Glomerular visceral epithelial cell (primary cell): ENCODE measurements around the gene ZSCAN22.
"Not testable (repeated sequence)": the region's sequence is repeated elsewhere in the genome, so short reads cannot be mapped to it uniquely, and the experiment has no call there.

ENCODE experiments used
- DNase-seq: peaks from one replicate; pipeline ENCODE4 v3.0.0-alpha.2; 2016; ENCODE audit errors: extremely low spot score

ZSCAN22 gene

DNA sequence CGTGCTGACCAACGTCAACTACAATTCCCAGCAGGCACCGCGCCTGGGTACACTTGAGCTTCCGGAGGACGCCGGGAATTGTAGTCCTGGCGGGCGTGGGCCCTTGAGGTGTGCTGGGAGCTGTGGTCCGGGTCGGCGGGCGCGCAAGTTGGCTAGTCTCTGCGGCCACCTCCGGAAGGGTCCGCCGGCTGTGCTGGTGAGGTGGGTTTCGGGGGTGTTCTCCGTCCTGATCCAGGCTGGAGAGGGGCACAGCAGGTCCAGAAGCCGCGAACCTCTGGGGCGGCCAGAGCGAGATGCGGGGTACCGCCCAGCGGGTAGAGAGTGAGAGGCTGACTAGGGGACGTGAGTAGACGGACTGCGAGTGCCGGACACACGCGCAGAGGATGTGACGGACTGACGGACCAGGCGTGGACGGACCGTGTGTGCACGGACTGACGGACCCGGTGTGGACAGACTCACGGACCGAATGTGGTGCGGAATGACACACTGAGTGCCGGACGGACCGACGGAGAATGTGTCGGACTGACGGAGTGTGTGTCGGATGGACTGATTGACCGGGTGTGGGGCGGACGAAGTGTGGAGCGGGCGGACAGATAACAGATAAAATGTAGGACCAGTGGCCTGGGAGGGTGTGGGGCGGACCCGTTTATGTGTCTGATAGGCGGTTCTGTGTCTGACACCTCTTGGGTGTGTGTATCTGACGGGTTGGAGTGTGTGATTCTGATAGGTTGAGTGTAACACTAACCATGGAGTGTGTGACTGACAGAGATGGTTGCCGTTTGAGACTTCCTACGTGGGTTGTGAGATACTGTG lies at the start of gene ZSCAN22:
Gene ZSCAN22 (plus strand): TSS at position 81 of the 813 bp plus-strand sequence. CDS start 7,809 bp downstream, outside the sequence.
- peak; percentile 95 for DNase-seq

- DNase-seq: no peak
Observed at GRCh38 chr19:58277197-58277596, 49.6 kb upstream of the ZSCAN22 start.

DNA sequence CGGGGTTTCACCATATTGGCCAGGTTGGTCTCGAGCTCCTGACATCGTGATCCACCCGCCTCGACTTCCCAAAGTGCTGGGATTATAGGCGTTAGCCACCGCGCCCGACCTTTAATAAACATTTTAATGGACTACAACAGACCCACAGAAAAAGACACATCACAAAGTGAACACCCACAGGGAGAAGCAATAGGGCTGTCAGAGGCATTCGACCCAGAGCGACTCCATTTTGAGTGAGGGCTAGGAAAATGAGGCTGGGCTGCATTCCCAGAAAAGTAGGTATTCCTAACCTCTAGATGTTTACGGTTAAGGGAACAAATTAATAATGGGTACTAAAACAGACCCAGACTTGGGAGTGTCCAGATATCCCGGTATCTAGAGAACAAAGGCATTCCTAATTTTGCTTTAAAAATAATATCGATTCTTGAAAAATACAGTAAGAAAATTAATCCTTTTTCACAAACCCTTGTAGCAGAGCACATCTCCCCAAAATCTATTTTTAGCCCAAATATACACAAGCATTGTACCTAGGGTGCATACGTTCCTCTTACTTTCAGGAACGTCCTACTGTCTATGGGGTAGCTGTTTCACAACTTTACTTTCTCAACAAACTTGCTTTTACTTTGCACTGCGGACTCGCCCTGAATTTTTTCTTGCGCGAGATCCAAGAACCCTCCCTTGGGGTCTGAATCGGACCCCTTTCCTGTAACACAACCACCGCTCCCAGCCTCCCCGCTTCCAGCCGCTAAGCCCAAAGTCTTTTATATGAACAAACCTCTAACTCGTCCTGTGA lies 48.9 kb upstream of the ZSCAN22 start:
- no peak for DNase-seq

DNA sequence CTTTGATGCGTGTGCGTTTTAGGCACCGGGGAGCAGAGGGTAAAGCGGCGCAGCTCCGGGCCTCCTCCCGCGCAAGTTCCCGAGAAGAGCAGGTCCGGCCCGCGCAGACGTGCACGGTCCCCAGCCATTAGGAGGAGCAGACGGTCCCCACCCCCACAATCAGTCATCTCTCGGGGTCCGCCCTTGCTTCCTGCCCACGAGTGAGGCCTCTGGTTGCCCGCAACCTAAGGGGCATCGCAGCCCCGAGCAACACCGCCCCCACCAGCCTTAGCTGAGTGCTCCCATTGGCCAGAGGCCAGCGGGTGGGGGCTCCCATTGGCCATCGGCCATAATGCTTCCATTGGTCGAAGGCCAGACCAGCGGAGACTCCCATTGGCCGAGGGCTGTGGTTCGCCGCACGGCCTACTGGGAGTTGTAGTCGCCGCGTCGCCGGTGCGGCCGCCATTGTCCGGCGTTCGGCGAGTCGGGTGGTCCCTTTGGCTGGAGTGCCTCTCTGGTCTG lies 48.2 kb upstream of the ZSCAN22 start, which contains the start of gene ZNF8:
Gene ZNF8 (plus strand): TSS at position 415 of the 501 bp plus-strand sequence. CDS start 127 bp downstream, outside the sequence.
- peak; percentile 99 for DNase-seq

GRCh38 chr19:58279042-58279924 lies 47.5 kb upstream of the ZSCAN22 start:
- peak; percentile 59 for DNase-seq

GRCh38 chr19:58279925-58280316 lies 46.9 kb upstream of the ZSCAN22 start:
- no peak for DNase-seq

DNA sequence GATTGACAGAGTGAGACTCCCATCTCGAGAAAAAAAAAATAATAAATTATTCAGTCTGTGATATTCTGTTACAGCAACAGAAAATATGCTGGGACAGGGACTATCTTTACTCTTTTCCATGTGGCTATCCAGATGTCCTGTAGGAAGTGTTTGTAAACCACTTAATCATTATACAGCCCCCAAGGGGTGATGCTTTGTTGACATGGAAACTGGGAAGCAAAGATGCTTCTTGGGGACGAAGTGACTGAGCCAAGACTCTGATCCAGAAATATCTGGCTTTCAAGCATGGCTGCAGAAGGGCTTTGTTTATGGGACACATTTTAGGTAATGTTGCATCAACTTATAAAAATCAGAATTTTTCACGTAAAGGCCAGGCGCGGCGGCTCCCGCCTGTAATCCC lies 42.6 kb upstream of the ZSCAN22 start:
- no peak for DNase-seq

GRCh38 chr19:58291943-58292342 lies 34.9 kb upstream of the ZSCAN22 start:
- DNase-seq: no peak

DNA sequence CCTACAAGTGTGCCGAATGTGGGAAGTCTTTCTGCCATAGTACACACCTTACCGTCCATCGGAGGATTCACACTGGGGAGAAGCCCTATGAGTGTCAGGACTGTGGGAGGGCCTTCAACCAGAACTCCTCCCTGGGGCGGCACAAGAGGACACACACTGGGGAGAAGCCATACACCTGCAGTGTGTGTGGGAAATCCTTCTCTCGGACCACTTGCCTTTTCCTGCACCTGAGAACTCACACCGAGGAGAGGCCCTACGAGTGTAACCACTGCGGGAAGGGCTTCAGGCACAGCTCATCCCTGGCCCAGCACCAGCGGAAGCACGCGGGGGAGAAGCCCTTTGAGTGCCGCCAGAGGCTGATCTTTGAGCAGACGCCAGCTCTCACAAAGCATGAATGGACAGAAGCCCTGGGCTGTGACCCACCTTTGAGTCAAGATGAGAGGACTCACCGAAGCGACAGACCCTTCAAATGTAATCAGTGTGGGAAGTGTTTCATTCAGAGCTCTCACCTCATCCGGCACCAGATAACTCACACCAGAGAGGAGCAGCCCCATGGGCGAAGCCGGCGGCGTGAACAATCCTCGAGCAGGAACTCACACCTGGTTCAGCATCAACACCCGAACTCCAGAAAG lies 31.9 kb upstream of the ZSCAN22 start:
- DNase-seq: no peak

DNA sequence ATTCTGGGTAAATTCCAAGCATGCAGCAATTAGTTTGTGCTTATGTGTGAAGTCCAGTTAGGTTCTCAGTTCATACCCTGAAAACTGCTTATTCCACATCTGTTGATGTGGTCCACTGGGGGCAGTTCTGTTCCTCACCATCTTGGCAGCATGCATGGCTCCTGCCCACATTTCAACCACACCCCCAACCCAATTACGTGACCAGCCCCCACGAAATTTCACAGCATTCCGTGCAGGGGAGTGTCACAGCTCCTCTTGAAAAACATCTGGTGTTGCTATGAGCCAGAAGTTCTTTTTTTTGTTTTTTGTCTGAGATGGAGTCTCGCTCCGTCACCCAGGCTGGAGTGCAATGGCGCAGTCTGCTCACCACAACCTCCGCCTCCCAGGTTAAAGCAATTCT lies 30.7 kb upstream of the ZSCAN22 start:
- no peak for DNase-seq

DNA sequence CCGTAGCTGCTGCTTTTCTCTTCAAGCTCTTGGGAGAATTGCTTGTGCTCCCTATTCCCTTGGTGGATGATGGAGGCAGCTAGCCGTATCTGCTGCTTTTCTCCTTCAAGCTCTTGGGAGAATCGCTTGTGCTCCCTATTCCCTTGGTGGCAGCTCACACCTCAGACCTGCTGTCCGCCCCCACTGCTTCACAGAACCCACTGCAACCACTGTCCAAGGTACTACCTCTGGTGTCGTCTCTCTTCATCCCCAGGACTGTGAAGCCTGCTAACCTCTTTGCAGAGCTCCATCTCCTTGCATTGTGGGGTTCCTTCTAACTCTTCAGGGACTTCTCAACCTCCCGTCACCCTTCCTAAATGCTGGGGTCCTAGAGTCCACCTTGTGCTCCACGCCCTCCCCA lies 26.2 kb upstream of the ZSCAN22 start:
- DNase-seq: no peak

GRCh38 chr19:58304255-58304654 lies 22.5 kb upstream of the ZSCAN22 start:
- DNase-seq: no peak

- DNase-seq: no peak
Observed at GRCh38 chr19:58304748-58305064, 22.1 kb upstream of the ZSCAN22 start.

- peak; percentile 97 for DNase-seq
Observed at GRCh38 chr19:58305065-58305931, 21.5 kb upstream of the ZSCAN22 start, which contains the start of gene ERVK3-1. Gene ERVK3-1, plus strand, starts transcription at chr19:58305377. Its CDS starts 6,792 bp downstream, at chr19:58312169.

DNA sequence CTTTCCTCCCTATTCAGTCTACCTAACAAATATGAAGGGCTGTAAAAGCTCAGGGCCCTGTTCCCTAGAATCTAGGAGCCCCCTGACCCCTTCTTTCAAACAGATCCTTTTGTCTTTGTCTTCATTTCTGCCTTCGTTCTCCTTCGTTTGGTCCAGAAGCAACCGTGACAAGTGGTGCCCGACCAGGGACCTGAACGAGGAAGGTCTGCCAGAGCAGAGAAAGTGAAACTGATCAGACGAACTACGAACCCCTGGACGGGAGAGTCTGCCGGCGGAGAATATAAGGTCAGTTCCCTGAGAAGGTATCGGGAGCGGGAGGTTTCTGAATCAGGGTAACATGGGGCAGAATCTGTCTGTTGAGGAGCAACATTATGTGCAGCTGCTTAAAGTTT lies 20.9 kb upstream of the ZSCAN22 start:
- no peak for DNase-seq

DNA sequence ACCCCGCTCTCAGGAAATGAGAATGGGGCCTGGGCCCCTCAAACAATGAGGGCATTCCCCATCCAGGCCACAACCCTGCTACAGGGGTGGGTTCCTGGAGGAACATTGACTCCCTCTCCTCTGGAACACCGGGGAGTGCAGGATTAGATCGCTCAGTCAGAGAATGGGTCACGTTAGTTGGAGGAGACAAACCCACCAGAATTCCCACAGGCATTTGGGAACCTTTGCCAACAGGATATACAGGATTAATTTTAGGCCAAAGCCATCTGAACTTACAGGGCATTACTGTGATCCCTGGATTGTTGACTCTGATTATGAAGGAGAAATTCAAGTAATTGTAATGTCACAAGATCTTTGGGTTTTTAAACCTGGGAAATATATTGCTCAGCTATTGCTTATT lies 19.1 kb upstream of the ZSCAN22 start:
- DNase-seq: no peak

GRCh38 chr19:58310685-58311084 lies 16.1 kb upstream of the ZSCAN22 start:
- not testable (repeated sequence) for DNase-seq

- DNase-seq: no peak
Observed at GRCh38 chr19:58311345-58311865, 15.4 kb upstream of the ZSCAN22 start.

GRCh38 chr19:58315580-58315979 lies 11.2 kb upstream of the ZSCAN22 start:
- DNase-seq: no peak
